BJ (cell line): ENCODE results near the gene PTCHD4. TPM values are rescaled to one million over a fixed set of nuclear protein-coding genes. Genes with fewer than 3 reads are reported as not detected.

Source experiments
- CTCF ChIA-PET: fragments of 350-600 bp; formaldehyde crosslinking; extraction: SDS; loops from one replicate; lab custom pipeline; 2021; ENCODE audit warnings: antibody characterized with exemption, inconsistent platforms; lab: Yijun Ruan, JAX
- POLR2A ChIA-PET: fragments of 300-600 bp; sonication (Branson Sonifier 250); formaldehyde crosslinking; extraction: SDS; loops from one replicate; lab custom pipeline; 2021; ENCODE audit warnings: antibody characterized with exemption; lab: Charles Lee
- DNase-seq: peaks from one replicate; pipeline ENCODE4 v3.0.0-alpha.2; 2011; ENCODE audit warnings: low read depth
- H3K27me3 ChIP-seq: 2 replicates; pipeline ENCODE4 v1.6.0; 2011; ENCODE audit warnings: low read length; ENCODE audit not compliant: control insufficient read depth, insufficient read depth
- H3K36me3 ChIP-seq: 2 replicates; pipeline ENCODE4 v1.5.1; 2011; ENCODE audit warnings: low read length; ENCODE audit not compliant: control insufficient read depth, insufficient read depth
- H3K4me3 ChIP-seq: 2 replicates; pipeline ENCODE4 v1.5.1; 2011; ENCODE audit warnings: low read depth, mild to moderate bottlenecking, control low read depth, low read length
- polyA plus RNA-seq: library from polyadenylated mRNA; depleted of rRNA; stranded (reverse); fragments of >200 nt; gene quantifications from 2 replicates; pipeline ENCODE4 v1.2.3, GENCODE V29; 2011
- TF ChIP-seq, protein P1 (sequence below): IDR thresholded peaks from 2 replicates; pipeline ENCODE4 v1.5.1; 2011; ENCODE audit warnings: low read depth, mild to moderate bottlenecking, control low read depth, inconsistent platforms, low read length, moderate library complexity; ENCODE audit not compliant: insufficient read depth

PTCHD4 gene
- polyA plus RNA-seq, 1 experiment = 2.1 TPM

DNA sequence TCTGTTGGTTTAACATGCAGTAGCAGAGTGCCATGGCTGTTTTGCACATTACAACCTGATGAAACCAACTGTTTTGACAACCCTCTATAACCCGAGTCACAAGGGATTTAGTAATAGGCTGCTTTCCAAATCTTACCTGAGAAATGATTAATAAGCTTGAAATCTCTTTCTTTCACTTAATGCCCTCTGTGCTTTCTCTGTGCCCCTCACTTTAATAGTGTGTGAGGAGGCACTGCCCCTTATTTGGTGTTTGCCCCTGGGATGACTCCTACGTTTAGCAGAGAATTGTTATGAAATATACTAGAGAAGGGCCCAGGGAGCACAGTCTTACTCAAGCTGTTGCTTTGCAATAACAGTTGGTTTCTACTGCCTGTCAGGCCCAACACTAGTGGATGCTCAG is 31.0 kb upstream of the PTCHD4 start:
- H3K27me3 ChIP-seq = no peaks in the 10 kb centered on the region
- POLR2A ChIA-PET = no interaction called here
- TF ChIP-seq, protein P1, sequence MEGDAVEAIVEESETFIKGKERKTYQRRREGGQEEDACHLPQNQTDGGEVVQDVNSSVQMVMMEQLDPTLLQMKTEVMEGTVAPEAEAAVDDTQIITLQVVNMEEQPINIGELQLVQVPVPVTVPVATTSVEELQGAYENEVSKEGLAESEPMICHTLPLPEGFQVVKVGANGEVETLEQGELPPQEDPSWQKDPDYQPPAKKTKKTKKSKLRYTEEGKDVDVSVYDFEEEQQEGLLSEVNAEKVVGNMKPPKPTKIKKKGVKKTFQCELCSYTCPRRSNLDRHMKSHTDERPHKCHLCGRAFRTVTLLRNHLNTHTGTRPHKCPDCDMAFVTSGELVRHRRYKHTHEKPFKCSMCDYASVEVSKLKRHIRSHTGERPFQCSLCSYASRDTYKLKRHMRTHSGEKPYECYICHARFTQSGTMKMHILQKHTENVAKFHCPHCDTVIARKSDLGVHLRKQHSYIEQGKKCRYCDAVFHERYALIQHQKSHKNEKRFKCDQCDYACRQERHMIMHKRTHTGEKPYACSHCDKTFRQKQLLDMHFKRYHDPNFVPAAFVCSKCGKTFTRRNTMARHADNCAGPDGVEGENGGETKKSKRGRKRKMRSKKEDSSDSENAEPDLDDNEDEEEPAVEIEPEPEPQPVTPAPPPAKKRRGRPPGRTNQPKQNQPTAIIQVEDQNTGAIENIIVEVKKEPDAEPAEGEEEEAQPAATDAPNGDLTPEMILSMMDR = no peak
- no peak overlapping the region for H3K4me3 ChIP-seq
- H3K36me3 ChIP-seq = no peaks in the 10 kb centered on the region
- CTCF ChIA-PET = no interaction called here
- DNase-seq = no peak

DNA sequence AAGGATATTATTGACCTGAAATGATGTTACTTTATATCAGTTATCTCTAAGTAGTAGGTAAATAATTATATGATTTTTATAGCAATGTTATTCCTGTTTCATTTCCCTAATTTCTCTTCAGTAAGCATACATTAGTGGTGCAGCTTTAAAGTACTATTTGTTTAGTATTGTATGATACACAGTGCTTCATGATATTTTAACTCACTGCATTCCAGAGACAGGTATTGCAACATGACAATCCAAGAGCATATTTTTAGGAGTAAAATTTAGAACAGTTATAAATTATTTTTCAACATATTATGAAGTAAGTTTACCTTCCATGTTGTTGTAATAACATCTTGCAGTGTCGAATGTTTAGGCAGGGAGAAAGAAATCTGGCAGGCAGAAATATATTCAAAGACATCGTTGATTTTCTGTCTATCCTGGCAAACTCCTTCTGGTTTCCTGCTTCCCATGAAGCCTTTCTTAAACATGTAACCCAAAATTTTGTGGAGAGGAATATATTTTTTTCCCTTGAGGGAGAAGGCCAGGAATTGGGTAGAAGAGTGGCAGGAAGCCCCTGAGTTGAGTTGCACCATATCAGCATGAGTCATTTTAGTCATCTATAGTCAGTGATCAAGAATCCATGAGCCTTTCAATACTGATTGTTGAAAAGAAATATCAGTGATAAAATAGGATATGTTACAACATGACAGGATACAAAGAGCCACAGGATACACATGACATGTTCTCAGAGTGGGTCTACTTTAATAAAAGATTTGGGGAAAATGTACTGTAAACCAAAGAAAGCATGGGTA is 29.0 kb upstream of the PTCHD4 start:
- H3K4me3 ChIP-seq = no peak overlapping the region
- CTCF ChIA-PET = no interaction called here
- POLR2A ChIA-PET = no interaction called here
- TF ChIP-seq, protein P1 = no peak
- DNase-seq = no peak
- H3K27me3 ChIP-seq = no peaks in the 10 kb centered on the region
- H3K36me3 ChIP-seq = no peaks in the 10 kb centered on the region

DNA sequence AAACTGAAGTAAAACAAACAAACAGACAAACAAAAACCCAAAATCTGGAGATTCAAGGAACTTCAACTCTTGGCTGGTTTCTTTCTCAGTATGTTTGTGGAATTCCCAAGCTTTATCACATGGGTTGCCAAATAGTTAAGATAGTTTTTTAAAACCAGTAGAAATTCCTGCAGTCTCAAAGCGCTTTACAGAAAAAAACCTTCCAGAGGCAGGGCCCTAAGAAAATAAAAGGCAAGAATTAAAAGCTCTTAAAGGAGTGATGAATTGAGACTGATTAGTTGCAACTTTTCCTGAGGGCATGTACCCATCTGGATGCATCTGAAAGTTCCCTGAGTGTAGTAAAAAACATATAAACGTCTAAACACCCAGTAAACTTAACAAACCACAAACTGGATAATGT is 25.9 kb upstream of the PTCHD4 start:
- CTCF ChIA-PET = interaction anchor here (0.7 kb wide), 1 partner anchor 821 kb away, joined by 3 read pairs; no protein-coding TSS in a partner anchor

DNA sequence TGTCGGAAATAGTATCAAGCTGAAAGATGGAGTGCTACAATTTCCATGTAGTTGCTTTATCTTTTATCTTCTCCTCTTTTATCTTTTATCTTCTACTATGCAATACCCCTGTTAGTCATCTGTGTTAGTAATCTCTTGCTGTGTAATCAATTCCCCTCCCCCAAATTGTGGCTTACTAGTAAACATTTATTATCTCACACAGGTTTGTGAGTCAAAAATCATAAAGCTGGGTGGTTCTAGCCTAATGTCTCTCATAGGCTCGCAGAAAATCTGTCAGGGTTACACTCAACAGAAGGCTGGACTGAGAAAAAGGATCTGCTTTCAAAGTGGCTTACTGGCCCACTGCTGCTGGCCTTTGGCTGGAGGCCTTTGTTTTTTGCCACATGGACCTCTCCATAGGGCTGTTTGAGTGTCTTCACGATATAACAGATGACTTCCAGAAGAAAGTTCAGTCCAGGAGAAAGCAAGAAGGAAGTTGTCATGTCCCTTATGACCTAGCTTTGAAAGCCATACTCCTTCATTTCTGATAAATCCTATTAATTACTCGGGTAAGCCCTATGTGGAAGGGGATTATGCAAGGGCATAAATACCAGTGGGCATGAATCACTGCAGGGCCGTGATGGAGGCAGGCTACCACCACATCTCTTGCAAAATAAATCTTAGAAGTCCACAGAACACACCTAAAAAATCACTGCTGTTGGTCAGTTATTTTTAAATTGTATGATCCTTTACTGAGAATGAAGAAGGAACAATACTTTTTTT is 24.5 kb upstream of the PTCHD4 start:
- ChIA-PET CTCF (interaction anchor here (1.8 kb wide), 1 partner anchor 12 kb away, joined by 4 read pairs; no protein-coding TSS in a partner anchor), POLR2A (no interaction called here)
- TF ChIP-seq, protein P1 = no peak
- H3K36me3 ChIP-seq = no peaks in the 10 kb centered on the region
- H3K27me3 ChIP-seq = 0 out of 2 replicates have a peak, but pooled peaks cover 1% of the 10 kb centered on the region
- DNase-seq = peak; percentile 77
- H3K4me3 ChIP-seq = no peak overlapping the region

More for the DNA sequence above, 25.9 kb upstream of the PTCHD4 start:
- POLR2A ChIA-PET = no interaction called here
- Histone ChIP-seq H3K36me3 (no peaks in the 10 kb centered on the region), H3K27me3 (0 out of 2 replicates have a peak, but pooled peaks cover under 1% of the 10 kb centered on the region), H3K4me3 (no peak overlapping the region)
- TF ChIP-seq, protein P1 = no peak
- DNase-seq = peak; percentile 93

DNA sequence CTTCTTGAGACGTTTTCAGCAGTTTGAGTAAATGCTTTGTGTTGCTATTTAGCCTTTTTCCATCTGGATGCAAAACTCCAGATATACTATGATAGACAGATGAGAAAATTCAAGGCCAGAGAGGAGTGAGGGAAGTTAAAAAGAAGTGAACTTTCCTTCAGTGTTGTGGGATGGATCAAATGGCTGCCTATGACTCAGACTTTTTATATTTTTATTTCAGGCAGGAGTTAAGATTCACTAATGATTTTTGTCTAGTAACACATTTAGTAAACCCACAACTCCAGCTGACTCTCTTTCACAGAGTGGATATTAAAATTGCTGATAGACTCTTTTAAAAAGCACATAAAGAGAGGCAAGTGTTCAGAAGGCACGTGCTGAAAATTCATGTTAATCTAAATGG is 23.2 kb upstream of the PTCHD4 start:
- DNase-seq = no peak
- 0 out of 2 replicates have a peak, but pooled peaks cover 1% of the 10 kb centered on the region for H3K27me3 ChIP-seq
- H3K4me3 ChIP-seq = no peak overlapping the region
- ChIA-PET POLR2A (no interaction called here), CTCF (interaction anchor here (1.8 kb wide), 1 partner anchor 11 kb away, joined by 4 read pairs; no protein-coding TSS in a partner anchor)
- TF ChIP-seq, protein P1 = no peak
- H3K36me3 ChIP-seq = no peaks in the 10 kb centered on the region
